ENCODE results near the gene MLEC.
A peak's percentile ranks its signal among the peaks of the same experiment; 100 is the strongest.
"Not testable (repeated sequence)": the region's sequence is repeated elsewhere in the genome, so short reads cannot be mapped to it uniquely, and the experiment has no call there.

The MLEC gene

DNA sequence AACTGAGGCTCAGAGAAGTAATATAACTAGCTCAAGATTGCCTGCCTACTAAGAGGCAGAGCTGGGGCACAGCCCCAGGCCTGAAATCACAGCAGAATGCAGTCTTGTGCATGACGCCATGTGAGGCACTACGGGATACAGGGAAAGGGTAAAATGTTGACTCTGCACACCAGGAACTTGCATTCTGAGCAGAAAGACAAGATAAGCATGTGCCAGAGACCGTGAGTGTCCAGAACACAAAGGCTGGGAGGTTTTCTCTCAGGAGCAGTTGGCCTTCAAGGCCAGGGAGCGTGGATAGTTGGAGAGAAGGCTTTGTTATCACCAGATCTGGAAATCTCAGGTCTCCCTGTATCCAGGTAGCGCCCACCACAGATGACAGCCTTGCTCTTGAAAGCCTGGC, 23.2 kb upstream of the MLEC start:
- DNase-seq = no peak

DNA sequence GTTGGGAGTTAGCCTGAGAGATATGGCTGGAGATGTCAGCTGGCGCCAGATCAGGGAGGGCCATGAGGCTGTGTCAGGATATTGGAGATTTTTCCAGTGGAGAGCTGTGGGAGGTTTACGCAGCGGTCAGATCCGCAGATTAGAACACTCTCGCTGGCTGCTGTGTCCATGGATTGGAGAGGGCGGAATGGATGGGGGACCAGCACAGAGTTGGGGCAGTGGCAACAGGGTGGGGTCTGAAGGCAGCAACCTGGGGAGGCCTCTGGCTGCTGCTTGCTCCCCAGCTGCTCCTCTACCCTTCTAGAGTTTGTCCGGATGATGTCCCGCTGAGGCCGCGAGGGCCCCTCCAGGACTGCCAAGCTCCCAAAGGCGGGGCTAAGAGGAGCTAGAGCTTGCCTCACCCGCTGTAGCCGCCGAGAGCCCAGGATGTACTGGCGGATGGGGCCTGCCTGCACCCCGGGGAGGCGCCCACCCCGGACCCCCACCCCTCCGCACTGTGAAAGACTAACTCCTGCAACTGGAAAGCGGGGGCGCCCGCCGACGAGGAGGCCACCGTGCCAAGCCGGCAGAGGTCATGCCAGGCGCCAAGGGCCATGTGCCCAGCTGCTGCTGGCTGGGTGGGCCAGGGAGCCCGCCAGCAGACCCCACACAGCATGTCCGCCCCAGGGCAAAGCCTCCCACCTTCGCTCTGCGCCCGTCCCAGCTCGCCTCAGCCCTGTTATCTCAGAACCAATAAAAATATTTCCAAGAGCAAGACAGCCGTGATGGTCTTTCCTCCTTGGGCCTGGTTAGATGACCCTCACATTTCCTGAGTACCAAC, 20.2 kb upstream of the MLEC start:
- DNase-seq = no peak

DNA sequence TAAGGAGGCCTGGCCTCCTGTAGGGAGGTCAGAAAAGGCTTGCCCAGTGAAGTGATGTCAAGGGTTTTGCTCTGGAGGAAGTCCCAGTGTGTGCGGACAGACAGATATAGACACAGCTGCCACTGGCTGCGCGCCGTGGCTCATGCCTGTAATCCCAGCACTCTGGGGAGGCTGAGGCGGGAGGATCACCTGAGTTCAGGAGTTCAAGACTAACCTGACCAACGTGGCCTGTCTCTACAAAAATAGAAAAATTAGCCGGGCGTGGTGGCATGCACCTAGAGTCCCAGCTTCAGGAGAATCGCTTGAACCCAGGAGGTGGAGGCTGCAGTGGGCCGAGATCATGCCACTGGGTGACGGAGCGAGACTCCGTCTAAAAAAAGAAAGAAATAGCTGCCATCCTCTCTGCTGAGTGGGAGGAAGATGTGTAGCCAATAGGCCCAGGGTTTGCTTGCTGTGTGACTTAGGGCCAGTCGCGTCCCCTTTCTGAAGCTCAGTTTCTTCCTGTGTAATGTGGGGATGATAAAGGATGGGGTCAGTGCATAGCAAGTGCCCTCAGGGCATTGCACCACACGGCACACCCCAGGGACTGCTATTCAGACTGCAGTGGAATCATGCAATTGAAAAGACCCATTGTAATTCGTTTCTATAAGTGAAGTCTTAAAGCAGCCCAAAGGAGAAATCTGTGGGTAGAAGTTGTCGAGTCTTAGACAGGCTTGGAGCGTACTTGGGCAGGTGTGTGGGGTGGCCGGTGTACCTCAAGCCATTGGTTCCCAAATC, 18.7 kb upstream of the MLEC start:
- no peak for DNase-seq

DNA sequence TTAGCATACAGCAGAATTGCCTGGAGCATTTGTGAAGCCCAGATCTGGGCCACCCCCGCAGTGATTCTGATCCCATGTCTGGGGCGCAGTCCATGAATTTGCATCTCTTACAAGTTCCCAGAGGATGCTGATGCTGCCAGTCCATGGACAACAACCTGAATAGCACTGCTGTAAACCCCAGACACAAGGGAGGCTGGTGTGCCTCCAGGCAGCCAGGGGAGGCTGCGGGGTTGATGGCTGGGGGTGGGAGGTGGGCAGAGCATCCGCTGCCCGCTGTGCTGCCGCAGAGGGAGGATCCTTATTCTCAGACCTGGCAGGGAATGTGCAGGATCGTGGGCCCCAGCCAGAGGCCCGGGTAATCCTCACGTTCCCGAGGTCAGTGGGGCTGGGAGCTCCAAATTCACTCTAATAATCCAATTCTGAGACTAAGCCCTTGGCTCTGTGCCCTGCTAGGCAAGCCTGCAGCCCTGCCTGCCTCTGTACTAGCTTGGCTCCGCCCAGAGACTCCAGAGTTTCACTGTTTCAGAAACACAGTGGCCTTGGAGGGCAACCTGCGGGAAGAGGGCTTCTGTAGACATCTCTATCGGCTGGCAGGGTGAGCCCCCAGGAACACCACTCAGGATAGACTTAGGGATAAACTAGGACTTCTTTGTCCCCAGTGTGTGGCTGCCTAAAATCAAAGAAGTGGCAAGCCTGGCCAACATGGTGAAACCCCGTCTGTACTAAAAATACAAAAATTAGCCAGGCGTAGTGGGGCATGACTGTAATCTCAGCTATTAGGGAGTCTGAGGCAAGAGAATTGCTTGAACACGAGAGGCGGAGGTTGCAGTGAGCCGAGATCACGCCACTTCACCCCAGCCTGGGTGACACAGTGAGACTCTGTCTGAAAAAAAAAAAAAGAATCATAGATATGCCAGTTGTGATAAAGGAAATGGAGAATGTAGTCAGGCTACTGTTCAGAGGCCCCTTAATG, 17.8 kb upstream of the MLEC start:
- DNase-seq = no peak

DNA sequence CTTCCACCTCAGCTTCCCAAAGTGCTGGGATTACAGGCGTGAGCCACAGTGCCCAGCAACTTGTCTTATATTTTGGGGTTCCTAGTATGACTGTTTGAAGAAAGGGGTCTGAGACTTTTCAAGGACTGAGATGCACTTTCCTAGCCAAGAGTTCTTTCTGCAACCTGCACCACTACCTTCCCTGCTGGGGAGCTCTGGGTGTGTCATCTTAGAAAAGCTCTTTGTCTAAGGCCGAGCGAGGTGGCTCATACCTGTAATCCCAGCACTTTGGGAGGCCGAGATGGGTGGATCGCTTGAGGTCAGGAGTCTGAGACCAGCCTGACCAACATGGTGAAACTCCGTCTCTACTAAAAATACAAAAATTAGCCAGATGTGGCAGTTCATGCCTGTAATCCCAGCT, 16.7 kb upstream of the MLEC start:
- DNase-seq = not testable (repeated sequence)

DNA sequence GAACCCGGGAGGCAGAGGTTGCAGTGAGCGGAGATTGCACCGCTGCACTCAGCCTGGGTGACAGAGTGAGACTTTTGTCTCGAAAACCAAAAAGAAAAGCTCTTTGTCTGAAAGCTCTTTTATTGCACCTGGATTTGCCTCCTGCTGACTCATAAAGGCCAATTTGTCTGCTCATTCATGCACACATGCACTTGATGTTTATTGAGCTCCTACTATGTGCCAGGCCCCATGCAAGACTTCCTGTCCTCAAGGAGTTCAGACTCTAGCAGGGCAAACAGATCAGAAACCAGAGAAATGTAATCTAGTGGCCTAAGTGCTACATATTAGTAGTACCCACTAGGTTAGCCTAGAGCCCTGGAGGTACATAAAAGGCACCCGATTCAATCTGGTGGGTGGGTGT, 16.3 kb upstream of the MLEC start:
- DNase-seq = no peak

DNA sequence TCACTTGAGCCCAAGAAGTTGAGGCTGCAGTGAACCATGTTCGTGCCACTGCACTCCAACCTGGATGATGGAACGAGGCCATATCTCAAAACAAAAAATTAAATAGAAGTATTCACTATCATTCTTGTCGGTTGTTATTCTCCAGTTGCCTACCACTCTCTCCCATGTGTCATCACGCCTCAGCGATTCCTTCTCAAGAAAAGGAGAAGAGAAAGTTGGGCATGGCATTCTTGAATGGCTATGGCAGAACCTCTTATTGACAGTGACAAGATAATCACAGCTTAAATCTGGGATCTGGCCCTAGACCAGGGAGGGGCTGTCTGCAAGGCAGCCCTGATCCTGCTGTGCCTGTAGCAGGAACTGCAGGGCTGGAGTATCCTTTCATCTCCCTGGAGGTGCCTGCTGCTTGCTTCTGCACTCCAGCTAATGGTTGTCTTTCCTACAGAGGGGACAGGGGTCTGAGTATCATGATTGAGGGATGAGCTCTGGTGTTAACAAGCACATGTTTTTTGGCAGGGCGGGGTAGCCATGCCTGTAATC, 12.8 kb upstream of the MLEC start:
- DNase-seq = no peak

DNA sequence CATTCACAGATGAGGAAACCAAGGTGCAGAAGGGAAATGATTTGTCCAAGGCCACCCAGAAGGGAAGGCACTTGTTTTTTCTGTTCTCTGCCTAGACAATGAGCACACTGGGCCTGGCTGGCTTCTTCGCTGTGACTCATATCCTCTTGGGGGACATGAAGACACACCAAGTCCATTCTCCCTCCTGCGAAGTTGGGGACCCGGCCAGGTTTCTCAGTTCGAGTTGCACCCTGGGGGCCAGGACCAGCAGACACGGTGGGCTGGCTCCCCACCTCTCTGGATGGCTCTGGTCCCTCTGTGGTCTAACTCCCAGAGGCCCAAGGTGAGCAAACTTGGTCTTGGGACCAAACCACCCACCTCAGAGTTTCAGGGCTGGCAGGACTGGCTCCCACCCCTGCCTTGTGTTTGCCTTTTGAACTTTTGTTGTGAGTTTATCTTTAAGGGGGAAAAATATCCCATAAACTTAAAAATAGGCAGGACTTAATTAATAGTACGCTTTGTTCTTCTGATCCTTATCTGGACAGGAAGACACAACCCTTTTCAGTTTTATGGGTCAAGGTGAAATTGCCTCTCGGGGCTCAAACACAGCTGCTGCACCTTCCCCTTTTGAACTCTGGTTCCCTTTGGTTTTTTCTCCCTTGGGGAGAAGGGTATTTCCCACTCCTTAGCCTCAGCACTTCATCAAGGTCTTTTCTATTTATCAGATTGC, 9.0 kb upstream of the MLEC start:
- no peak for DNase-seq

DNA sequence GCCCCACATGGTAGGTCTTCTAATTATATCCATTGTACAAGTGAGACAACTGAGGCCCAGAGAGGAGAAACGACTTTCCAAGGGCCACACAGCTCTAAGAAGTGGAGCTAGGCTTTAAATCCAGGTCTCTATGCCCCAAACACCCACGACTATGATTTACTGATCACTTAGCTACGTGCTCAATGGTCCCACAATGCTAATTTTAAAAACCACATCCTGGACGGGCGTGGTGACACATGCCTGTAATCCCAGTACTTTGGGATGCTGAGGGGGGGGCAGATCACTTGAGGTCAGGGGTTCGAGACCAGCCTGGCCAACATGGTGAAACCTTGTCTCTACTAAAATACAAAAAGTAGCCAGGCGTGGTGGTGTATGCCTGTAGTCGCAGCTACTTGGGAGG, 8.4 kb upstream of the MLEC start:
- no peak for DNase-seq

DNA sequence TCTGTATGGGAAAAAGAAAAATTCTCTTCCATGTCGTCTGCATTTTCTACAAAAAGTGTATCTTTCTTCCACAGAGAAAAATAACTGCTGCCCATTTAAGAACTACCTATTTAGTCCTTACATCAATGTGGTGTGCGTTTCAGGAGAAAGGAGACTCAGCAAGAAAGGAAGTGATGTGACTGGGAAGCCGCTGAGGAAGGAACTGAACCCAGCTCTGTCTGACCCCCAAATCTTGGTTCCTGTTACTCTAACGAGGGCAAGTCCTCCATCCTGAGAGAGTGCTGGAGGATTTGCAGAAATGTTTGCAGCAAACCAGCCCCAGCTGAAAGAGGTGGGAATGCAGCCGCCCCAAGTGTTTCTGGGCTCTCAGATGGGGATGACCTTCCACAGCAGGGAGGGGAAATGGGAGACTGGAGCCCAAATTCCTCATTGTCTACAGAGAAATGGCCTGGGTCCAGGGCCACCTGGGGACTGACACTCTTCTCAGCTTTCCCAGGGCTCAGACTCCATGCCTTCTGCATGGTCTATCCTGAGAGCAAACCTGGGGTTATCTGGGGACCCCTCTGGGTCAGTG, 6.7 kb upstream of the MLEC start:
- DNase-seq = no peak

DNA sequence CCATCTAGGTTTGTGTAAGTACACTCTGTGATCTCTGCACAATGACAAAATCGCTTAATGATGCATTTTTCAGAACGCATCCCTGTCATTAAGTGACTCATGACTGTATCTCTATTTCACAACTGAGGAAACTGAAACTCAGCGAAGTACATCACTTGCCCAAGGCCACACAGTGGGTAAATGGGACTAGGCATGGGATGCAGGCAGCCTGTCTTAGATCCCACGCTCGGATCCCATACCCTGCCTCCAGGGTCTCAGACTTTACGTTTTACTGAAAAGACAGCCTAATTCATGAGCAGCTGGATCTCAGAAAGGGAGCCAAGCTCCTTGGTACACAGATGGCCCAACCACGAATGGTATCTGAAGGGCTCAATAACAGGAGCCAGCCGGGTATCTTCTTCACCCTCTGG, 2.4 kb upstream of the MLEC start:
- DNase-seq = peak; percentile 22 to 25

DNA sequence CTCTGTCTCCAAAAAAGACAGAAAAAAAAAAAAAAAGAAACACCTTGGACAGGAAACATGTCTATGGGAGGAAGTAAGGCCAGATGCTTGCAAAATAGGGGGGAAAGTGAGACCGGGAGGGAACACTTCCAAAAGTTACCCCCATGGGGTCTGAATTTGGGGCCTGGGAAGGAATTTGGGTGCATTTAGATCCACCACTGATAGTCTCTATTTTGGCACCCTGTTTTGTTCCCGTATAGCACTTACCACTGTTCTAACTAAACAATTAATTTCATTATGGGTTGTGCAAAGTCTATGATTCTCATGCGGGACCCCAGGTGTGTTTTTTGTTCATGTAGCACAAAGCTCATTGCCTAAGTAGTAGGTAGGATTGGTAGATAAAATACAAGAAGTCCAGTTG, 1.4 kb upstream of the MLEC start:
- no peak for DNase-seq

DNA sequence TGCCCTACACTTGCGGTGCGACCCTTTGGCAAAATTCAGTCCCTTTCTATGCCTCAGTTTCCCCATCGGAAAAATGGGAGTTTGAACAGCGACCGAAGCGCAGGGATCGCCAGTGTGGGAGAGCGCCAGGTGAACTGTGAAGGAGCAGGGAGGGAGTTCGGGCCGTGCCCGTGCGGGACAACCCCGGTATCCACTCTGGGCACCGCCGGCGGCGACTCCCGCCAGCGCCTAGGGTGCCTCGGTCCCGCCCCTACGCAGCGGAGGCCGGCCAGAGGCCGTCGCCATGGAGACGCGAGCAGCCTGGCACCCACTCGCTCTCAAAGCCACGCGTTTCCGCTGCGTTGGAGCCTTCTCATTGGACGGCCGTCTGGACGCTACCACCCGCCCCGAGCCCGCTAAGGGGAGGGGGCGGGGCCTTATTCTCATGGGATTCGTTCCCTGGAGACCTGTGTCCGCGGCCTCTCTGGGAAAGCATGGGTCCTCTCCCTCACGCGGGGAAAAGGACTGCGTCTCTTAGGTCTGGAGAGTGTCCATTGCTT, 729 bp upstream of the MLEC start:
- peak; percentile 95 to 96 for DNase-seq

DNA sequence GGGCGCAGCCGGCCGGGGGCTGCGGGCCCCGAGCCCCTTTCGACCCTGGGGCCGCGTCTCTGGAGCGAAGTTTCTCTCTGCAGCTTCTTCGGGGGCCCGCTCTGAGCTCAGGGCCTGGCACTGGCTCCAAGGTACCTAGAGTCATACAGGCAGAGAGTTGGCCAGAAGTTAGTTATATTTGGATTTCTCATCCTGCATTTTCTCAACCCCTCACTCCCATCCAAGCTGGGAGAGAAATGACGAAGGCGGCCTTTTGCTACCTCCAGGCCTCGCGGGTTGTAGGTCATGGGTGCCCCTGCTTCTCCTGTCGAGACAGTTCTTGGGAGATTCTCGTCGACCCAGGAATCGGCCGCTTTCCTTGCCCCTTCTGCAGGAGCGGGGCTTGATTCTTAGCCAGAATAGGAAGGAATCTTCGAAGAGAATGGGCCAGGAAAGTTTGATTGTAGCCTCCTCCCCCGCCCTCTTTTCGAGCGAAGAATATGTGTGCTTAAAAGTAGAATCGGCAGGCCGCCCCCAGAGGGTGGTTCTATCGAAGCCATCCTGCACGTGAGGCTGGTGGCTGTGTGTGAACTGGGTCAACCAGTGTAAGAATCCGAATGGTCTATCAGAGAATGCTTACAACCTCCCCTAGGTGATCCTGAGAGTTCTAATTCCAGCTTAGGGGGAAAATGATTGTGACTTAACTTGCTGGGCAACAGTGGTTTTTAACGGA, 785 bp downstream of the MLEC start:
- DNase-seq = no peak

DNA sequence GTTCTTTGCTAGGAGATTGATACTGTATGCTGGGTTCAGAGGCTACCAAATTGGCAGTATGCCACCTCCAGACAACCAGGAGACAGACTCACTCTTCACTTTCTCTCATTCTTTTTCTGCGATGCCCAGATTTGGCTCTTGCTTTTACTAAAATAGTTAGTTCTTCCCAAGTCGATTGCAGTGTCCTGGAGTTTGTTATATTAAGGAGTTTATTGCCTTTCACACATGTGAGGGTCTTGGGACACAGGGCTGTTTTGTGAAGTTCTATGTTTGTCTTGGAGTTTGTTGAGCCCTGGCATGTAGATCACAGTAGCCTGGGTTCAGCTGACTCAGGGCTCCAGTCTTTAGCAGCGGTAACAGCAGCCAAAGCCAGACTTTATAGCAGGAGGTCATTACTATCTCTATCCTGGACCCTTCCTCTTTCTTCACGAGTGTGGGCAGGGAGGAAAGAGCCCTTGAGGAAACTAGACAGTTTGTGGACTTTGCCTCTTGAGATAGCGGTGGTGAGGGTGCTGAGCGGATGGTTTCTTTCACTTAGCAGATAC, 1.6 kb downstream of the MLEC start:
- peak; percentile 15 to 27 for DNase-seq

DNA sequence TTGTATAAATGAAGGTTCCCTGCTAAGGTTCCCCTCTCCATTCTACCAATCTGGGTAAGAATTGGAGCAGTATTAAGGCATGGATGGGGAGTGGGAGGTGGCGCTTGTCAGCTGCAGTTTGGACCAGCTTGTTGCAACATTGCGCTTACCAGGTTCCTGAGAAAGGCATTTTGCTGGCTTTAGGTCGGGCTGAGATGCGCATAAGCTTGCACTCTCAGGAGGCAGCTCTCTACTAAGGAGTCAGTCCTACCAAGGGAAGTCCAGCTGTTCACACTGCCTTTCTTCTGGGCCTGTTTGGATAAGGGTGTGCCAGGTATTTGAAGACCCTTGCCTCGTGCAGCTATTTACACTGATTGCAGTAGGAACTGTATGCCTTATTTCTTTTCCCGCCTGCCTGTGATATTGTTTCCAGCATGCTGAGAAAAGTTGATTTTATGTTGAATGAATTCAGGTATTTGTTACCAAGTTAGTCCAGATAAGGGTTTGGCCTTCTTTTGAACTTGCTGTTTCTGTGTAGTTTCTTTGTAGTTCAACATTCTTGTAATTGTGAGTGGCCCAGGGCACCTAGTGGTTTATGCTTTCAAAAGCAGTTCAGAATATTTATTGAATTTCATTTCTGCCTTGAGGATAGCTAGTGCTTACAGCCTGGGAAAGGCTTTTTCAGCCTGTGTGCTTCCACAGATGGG, 2.6 kb downstream of the MLEC start:
- no peak for DNase-seq

DNA sequence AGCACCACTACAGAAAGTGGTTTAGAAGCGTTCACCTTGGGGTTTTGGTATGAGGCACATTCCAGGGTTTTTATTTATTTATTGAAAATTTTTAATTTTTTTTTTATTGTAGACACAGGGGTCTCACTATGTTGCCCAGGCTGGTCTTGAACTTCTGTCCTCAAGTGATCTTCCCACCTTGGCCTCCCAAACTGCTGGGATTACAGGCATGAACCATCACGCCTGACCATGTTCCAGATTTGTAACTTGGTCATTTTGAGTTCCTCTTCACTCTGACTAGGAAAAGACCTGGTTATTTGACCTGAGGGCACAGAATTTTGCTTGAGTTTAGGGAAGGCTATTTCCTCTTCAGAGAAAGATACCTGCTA, 3.1 kb downstream of the MLEC start:
- no peak for DNase-seq

DNA sequence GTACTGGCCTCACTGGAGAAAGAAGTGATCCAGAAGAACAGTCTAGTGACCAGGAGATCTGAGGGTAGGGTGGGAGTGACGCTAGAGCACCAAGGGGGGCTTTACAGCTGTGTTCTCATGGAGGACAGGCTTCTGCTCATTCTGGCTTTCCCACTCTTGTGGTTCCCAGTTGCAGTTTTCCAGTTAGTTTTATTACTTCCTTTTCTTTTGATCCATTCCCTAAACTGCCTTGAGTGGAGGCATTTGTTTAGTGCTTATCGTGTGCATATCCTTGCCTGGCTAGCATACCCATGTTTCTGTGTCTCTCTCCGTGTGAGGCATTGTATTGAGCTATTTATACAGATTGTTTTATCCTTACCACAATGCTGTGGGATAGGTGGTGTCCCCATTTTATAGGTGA, 4.0 kb downstream of the MLEC start:
- DNase-seq = no peak

DNA sequence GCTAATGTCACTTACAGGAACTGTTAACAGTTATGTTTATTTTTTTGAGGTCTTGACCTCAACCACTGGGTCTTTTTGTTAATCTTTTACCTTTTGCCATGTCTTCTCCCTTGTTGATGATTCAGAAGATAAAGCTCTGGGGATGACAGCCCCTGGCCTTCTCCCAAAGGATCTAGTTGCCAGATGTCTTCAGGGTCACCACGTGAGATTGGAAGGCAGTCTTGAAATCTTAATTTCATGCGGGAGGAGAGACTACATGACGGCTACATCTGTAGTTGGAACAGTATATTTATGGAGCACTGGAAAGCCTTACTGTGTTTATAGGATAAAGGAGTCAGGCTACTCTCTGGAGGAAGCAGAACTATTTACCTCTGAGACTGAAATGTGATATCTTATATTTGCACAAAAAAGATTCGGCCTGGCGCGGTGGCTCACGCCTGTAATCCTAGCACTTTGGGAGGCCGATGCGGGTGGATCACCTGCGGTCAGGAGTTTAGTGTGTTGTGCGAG, 5.6 kb downstream of the MLEC start:
- no peak for DNase-seq

DNA sequence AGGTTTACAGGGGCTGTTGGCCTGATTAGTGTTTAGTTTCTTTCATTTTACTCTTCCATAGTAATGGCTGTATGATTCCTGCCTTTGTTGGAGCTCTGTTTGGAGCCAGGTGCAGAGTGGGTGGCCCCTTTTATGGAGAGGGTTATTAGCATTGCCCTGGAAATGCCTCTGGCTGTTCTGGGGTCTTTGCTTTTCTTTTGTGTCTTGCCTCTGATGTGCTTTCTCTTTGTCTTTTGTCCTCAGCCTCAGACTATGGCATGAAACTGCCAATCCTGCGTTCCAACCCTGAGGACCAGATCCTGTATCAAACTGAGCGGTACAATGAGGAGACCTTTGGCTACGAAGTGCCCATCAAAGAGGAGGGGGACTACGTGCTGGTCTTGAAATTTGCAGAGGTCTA, 6.9 kb downstream of the MLEC start:
- DNase-seq = no peak
